Thymus (tissue), 11 donors: ENCODE measurements around the gene CAMSAP3. TPM values are rescaled to one million over a fixed set of nuclear protein-coding genes. Genes with fewer than 3 reads are reported as not detected.

Experiments
- DNase-seq, 9 donors: peaks; one replicate each; pipeline ENCODE4 v3.0.0-alpha.2; 2013; ENCODE audit warnings: low spot score in 9 of 9, low read depth in 6 of 9, missing footprints in 1 of 9
- H3K27ac ChIP-seq, 2 donors: one replicate each; pipeline ENCODE4 v1.5.1; 2013; ENCODE audit warnings: control low read depth in 1 of 2, low read depth in 1 of 2, low read length in 1 of 2, mild to moderate bottlenecking in 1 of 2, moderate library complexity in 1 of 2
- H3K27me3 ChIP-seq, 2 donors: one replicate each; pipeline ENCODE4 v1.5.1; 2013; ENCODE audit warnings: low read length in 1 of 2; ENCODE audit not compliant: control insufficient read depth in 2 of 2, insufficient read depth in 1 of 2
- H3K36me3 ChIP-seq, 2 donors: one replicate each; pipeline ENCODE4 v1.5.1; 2013; ENCODE audit warnings: low read length in 1 of 2, mild to moderate bottlenecking in 1 of 2, moderate library complexity in 1 of 2; ENCODE audit not compliant: control insufficient read depth in 2 of 2, insufficient read depth in 2 of 2
- H3K4me1 ChIP-seq, 2 donors: one replicate each; pipeline ENCODE4 v1.5.1; 2013; ENCODE audit warnings: low read length in 2 of 2; ENCODE audit not compliant: control insufficient read depth in 2 of 2, insufficient read depth in 2 of 2
- H3K4me3 ChIP-seq, 2 donors: one replicate each; pipeline ENCODE4 v1.5.1; 2013; ENCODE audit warnings: low read length in 2 of 2, control low read depth in 1 of 2, mild to moderate bottlenecking in 1 of 2
- H3K9me3 ChIP-seq, 2 donors: one replicate each; pipeline ENCODE4 v1.5.1; 2013; ENCODE audit warnings: low read length in 1 of 2, mild to moderate bottlenecking in 1 of 2; ENCODE audit not compliant: control insufficient read depth in 2 of 2, insufficient read depth in 1 of 2
- WGBS: extraction: QIAGEN DNeasy Blood & Tissue Kit; methylation state at CpG from one replicate; pipeline ENCODE4 v1.1.7; 2013; 5-methylcytosine and 5-hydroxymethylcytosine counted together
- polyA plus RNA-seq: library from polyadenylated mRNA; stranded (reverse); fragments of 200-250 nt; gene quantifications from one replicate; pipeline ENCODE4 v1.2.3, GENCODE V29; 2013
- total RNA-seq: library from RNA; stranded (reverse); fragments of 120-200 nt; gene quantifications from one replicate; pipeline ENCODE4 v1.2.4, GENCODE V29; 2013
- donor health status: healthy.

The CAMSAP3 gene
- total and polyA plus RNA-seq, 2 donors = 1.3 to 2.5 TPM

DNA sequence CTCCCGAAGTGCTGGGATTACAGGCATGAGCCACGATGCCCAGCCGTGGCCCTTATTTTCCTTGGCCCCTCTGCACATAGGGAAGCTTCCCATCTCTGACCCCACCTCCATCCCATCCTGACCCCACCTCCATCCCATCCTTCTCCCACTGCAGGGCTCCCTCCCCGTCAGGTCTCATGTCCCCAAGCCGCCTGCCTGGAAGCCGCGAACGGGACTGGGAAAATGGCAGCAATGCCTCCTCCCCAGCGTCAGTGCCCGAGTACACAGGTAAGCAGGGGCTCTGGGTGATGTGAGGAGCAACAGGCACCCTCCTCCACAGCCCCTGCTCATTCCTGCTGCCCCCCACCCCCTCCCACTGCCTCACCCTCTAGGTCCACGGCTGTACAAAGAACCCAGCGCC, 21.5 kb downstream of the CAMSAP3 start:
- Histone ChIP-seq H3K27ac (no peak overlapping the region), H3K4me3 (no peak overlapping the region), H3K27me3 (no peaks in the 10 kb centered on the region), H3K9me3 (peaks cover 0 to 2% of the 10 kb centered on the region in 2 donors), H3K4me1 (no peaks in the 10 kb centered on the region), H3K36me3 (peaks cover 36 to 49% of the 10 kb centered on the region in 2 donors)
- no peak for DNase-seq
- WGBS = 97% methylated on average over 12 of the region's 12 CpGs

DNA sequence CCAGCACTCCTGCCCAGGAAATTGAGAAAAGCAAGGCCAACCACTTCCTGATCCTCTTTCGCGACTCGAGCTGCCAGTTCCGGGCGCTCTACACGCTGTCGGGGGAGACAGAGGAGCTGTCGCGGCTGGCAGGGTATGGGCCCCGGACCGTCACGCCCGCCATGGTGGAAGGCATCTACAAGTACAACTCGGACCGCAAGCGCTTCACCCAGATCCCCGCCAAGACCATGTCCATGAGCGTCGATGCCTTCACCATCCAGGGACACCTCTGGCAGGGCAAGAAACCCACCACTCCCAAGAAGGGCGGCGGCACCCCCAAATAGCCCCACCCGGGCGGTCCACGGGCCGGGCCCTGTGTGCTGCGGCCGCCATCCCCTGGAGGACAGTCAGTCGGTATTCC, 22.1 kb downstream of the CAMSAP3 start:
- H3K36me3 ChIP-seq = peaks cover 41 to 54% of the 10 kb centered on the region in 2 donors
- H3K4me1 ChIP-seq = no peaks in the 10 kb centered on the region
- H3K27ac ChIP-seq = no peak overlapping the region
- H3K9me3 ChIP-seq = peaks cover 0 to 2% of the 10 kb centered on the region in 2 donors
- DNase-seq = no peak
- H3K4me3 ChIP-seq = no peak overlapping the region
- WGBS = 95% methylated on average over 28 of the region's 28 CpGs
- H3K27me3 ChIP-seq = no peaks in the 10 kb centered on the region

DNA sequence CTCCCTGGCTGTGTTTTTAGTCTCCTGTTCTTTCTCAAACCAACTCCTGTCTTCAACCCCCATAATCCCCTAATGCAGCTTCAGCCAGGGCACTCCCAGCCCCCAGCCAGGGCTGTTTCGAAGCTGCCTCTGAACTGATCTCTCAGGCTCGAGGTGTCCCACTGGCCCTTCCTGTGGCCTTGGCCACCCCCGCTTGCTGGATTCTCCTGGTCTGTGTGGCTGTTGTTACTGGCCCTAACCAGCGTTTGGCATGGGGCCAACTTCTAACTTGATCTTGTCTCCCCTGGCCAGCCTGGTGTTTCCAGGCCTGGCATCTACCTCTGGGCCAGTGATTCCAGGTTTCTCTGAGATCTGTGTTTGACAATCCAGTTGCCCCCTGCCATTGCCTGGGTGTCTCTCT, 22.7 kb downstream of the CAMSAP3 start:
- Histone ChIP-seq H3K4me1 (no peaks in the 10 kb centered on the region), H3K27ac (no peak overlapping the region), H3K27me3 (no peaks in the 10 kb centered on the region), H3K9me3 (peaks cover 0 to 3% of the 10 kb centered on the region in 2 donors), H3K36me3 (peaks cover 46 to 60% of the 10 kb centered on the region in 2 donors), H3K4me3 (no peak overlapping the region)
- no peak for DNase-seq
- 96% methylated on average over 4 of the region's 4 CpGs for WGBS

DNA sequence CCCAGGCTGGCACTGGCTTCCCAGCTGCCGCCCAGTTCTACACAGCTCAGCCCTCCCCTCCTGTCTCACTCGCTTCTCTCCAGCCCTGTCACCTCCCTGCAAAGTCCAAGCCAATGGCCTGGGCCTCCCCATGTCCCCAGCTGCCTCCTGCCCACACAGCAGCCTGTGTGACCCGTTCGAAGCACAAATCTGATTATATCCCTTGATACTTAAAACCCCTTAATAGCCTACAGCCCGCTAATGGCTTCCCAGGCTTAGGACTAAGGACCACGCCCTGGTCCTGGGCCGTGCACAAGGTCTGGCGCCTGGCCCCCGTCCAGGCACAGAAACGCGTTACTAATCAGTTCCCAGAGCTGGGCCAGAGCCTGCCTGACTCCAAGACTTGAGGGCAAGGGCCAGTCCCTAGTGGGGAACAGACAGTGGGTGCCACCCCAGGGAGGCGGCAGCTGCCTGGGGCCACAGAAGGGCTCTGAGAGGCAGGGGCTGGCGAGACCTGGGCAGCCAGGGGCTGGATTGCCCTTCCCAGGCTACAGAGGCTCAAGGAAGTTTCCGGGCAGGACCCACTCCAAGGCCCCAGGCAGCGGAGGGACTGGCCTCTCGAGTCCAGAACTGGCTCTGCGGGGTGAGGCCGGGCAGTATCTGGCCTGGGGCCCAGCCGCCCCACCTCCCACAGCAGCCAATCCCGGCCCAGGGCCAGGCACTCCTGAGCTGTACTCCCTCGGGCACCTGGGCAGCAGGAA, 23.3 kb downstream of the CAMSAP3 start:
- DNase-seq = no peak
- Histone ChIP-seq H3K27me3 (no peaks in the 10 kb centered on the region), H3K27ac (no peak overlapping the region), H3K4me3 (no peak overlapping the region), H3K36me3 (peaks cover 52 to 66% of the 10 kb centered on the region in 2 donors), H3K9me3 (peaks cover 0 to 3% of the 10 kb centered on the region in 2 donors), H3K4me1 (no peaks in the 10 kb centered on the region)
- 95% methylated on average over 21 of the region's 21 CpGs for WGBS

DNA sequence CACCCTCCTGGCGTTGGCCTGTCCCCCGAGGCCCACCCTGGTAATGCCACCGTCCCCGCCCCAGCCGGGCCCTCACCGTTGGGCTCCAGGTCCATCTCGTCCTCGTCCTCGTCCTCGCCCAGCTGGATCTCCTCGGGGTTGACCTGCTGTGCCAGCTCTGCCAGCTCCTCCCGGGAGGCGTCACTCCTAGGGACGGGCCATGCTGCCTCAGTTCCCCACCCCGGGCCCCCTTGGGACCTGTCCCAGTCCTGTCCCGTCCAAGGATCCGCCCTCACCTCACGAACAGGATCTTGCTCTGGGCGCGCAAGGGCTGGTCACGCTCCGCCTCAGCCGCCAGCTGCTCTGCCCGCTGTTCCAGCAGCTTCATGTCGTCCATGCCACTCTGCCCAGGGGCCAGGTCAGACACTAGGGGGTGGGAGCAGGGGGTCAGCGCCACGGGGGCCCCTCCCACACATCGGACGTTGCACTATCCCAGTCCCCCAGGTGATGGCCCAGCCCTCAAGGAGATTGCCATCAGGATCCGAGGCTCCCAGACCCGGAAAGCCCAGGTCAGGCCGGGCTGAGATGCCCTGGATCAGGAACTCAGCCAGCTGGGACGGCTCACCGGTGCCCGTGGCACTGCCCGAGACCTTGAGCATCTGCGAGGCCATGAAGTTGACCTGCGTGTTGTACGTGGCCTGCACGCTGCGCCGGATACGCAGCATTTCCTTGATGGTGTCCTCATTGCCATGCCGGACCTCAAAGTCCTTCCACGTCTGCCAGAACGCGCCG, 24.2 kb downstream of the CAMSAP3 start:
- H3K27ac ChIP-seq = no peak overlapping the region
- H3K36me3 ChIP-seq = peaks cover 58 to 76% of the 10 kb centered on the region in 2 donors
- H3K4me1 ChIP-seq = no peaks in the 10 kb centered on the region
- WGBS = 98% methylated on average over 48 of the region's 48 CpGs
- DNase-seq = no peak
- no peaks in the 10 kb centered on the region for H3K27me3 ChIP-seq
- no peak overlapping the region for H3K4me3 ChIP-seq
- H3K9me3 ChIP-seq = peaks cover 0 to 3% of the 10 kb centered on the region in 2 donors

DNA sequence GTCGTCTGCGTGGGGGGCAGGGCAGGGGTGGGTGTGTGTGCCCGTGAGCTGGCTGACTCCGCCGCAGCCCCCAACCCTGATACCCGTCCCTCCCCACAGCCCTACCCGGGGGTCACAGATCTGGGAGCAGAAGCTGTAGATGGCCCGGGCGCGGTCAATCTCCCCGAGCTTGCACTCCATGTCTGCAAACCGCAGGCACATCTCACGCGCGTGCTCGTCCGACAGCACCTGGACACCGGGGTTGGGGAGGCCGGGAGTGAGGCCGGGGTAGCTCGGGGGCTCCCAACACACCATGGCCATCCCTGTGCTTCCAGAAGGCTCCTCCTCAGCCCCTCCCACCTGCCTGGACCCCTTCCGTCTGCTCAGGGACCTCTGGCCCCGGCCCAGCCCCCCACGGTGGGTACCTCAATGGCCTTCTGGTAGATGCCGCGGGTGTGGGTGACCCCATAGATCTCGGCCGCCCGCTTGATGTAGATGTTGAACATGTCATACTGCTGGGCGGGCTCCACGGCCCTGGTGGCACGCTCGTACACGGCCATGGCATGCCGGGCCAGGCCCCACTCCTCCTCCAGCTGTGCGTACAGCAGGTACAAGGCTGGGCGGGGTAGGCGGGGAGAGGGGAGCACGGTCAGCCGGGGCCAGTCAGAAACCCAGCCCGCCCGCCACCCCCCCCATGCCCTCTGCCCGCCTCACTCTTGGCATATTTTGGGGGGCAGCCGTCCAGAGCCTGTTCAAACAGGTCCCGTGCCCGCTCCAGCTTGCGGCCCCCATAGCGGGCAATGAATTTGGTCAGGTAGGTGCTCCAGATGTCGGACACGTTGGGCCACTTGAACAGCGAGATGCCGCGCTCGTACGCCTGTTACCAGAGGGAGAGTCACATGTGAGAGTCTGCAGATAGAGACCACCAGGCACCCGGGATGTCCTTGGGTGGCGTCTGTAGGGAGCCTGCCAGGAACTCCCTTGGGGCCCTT, 25.1 kb downstream of the CAMSAP3 start:
- DNase-seq = no peak
- no peak overlapping the region for H3K27ac ChIP-seq
- no peak overlapping the region for H3K4me3 ChIP-seq
- H3K36me3 ChIP-seq = peaks cover 60 to 84% of the 10 kb centered on the region in 2 donors
- WGBS = 98% methylated on average over 57 of the region's 57 CpGs
- peaks cover 0 to 3% of the 10 kb centered on the region in 2 donors for H3K9me3 ChIP-seq
- no peaks in the 10 kb centered on the region for H3K4me1 ChIP-seq
- H3K27me3 ChIP-seq = no peaks in the 10 kb centered on the region

DNA sequence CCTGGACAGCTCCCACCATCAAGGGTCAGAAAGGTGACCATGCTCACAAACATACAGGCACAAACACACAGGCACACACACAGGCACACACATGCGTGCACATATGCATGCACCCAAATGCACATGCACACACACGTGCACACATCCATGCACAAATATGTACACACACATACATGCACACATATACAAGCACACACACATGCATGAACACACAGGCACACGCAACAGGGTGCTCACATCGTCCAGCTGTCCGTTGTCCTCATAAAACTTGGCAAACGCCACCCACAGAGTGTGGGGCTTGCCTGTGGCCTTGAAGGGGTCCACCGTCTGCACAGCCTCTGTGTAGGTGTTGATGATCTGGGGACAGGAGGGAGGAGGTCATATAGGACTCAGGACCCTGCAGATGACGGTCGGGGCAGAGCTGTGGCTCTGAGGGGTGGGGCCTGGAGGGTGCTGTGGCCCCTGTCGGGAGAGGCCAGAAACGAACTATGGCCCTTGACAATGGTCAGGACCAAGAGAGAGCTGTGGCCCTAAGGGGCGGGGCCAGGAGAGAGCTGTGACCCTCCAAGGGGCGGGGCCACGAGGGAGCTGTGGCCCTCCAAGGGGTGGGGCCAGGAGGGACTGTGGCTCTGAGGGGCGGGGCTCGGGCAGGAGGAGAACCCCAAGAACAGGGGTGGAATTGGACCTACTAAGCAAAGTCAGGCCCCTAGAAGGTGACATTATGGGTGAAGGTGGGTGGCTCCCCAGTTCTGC, 27.4 kb downstream of the CAMSAP3 start:
- Histone ChIP-seq H3K4me3 (no peak overlapping the region), H3K36me3 (peaks cover 75 to 94% of the 10 kb centered on the region in 2 donors), H3K27me3 (no peaks in the 10 kb centered on the region), H3K4me1 (peaks cover 2 to 6% of the 10 kb centered on the region in 2 donors), H3K27ac (no peak overlapping the region), H3K9me3 (peaks cover 0 to 2% of the 10 kb centered on the region in 2 donors)
- WGBS = 96% methylated on average over 16 of the region's 16 CpGs
- DNase-seq = no peak
